Endodermal cell (in vitro differentiated cells): ENCODE data around the gene RMC1. TPM values are rescaled to one million over a fixed set of nuclear protein-coding genes. Genes with fewer than 3 reads are reported as not detected.
A peak's percentile ranks its signal among the peaks of the same experiment; 100 is the strongest.

Experiments
- DNase-seq: peaks from one replicate; pipeline ENCODE4 v3.0.0-alpha.2; 2017
- H3K27ac ChIP-seq: 2 replicates; pipeline ENCODE4 v1.5.1; 2013; ENCODE audit warnings: mild to moderate bottlenecking, low read depth, low read length, moderate library complexity
- H3K27me3 ChIP-seq: 2 replicates; pipeline ENCODE4 v1.6.1; 2013; ENCODE audit warnings: mild to moderate bottlenecking, low read length, moderate library complexity; ENCODE audit not compliant: insufficient read depth, control insufficient read depth, poor library complexity, severe bottlenecking
- H3K36me3 ChIP-seq: 2 replicates; pipeline ENCODE4 v1.7.0; 2013; ENCODE audit warnings: mild to moderate bottlenecking, low read length, moderate library complexity; ENCODE audit not compliant: control insufficient read depth, insufficient read depth
- H3K4me1 ChIP-seq: one replicate; pipeline ENCODE4 v1.7.0; 2013; ENCODE audit warnings: low read length; ENCODE audit not compliant: control insufficient read depth, insufficient read depth
- H3K4me3 ChIP-seq: 2 replicates; pipeline ENCODE4 v1.5.1; 2013; ENCODE audit warnings: mild to moderate bottlenecking, low read length, moderate library complexity
- H3K9ac ChIP-seq: 2 replicates; pipeline ENCODE4 v1.6.1; 2013; ENCODE audit warnings: mild to moderate bottlenecking, low read length, moderate library complexity; ENCODE audit not compliant: poor library complexity, severe bottlenecking; ENCODE audit errors: extremely low read depth
- H3K9me3 ChIP-seq: 2 replicates; pipeline ENCODE4 v1.6.1; 2013; ENCODE audit warnings: mild to moderate bottlenecking, low read length, moderate library complexity; ENCODE audit not compliant: control insufficient read depth
- H3K27ac Mint-ChIP-seq: 2 replicates; pipeline ENCODE4 v1.8.0; 2020; ENCODE audit warnings: mixed read lengths
- H3K27me3 Mint-ChIP-seq: 2 replicates; pipeline ENCODE4 v1.8.0; 2021; ENCODE audit warnings: mild to moderate bottlenecking, mixed read lengths; ENCODE audit not compliant: insufficient read depth
- H3K36me3 Mint-ChIP-seq: 2 replicates; pipeline ENCODE4 v1.8.0; 2020; ENCODE audit warnings: low read depth, mixed read lengths
- H3K4me1 Mint-ChIP-seq: 2 replicates; pipeline ENCODE4 v1.8.0; 2020; ENCODE audit warnings: mixed read lengths
- H3K4me3 Mint-ChIP-seq: 2 replicates; pipeline ENCODE4 v1.8.0; 2020; ENCODE audit warnings: mild to moderate bottlenecking, moderate library complexity, mixed read lengths
- H3K9me3 Mint-ChIP-seq: 2 replicates; pipeline ENCODE4 v1.8.0; 2020; ENCODE audit warnings: mild to moderate bottlenecking, mixed read lengths
- CTCF ChIP-seq: fragments of 200-600 bp; sonication (generic); conservative IDR thresholded peaks from 2 replicates; pipeline ENCODE4 v1.5.0; 2021; ENCODE audit warnings: antibody characterized with exemption, mild to moderate bottlenecking
- WGBS, 2 experiments: methylation state at CpG; one replicate each; pipeline versions ENCODE4 v1.1.5 to v1.1.7; 2013; ENCODE audit warnings: missing lambda C conversion rate in 2 of 2, mixed read lengths in 1 of 2; ENCODE audit not compliant: insufficient coverage in 1 of 2, insufficient read length in 1 of 2; 5-methylcytosine and 5-hydroxymethylcytosine counted together
- total RNA-seq, 2 donors: library from RNA; stranded (reverse); fragmentation: NEBNext Ultra II Directional in 1 of 2; extraction: Animal tissue kit (Norgen Biotek cat#: 25700) in 1 of 2; gene quantifications; 2 replicates in 1 of 2; 3 replicates in 1 of 2; pipeline ENCODE4 v1.2.1, GENCODE V29; 2021

RMC1 gene
- total RNA-seq, 2 donors from 2014 or later = 18.3 to 19.1 TPM

GRCh38 chr18:23501626-23502025, 1.7 kb upstream of the RMC1 start:
- Histone ChIP-seq H3K4me3 (no peak overlapping the region), H3K36me3 (no peaks in the 10 kb centered on the region), H3K27me3 (peaks cover 16% of the 10 kb centered on the region), H3K9ac (no peak overlapping the region), H3K4me1 (no peaks in the 10 kb centered on the region), H3K27ac (no peak overlapping the region), H3K9me3 (no peaks in the 10 kb centered on the region)
- Mint-ChIP-seq H3K27me3 (peaks cover 30% of the 10 kb centered on the region), H3K4me1 (peaks cover 14% of the 10 kb centered on the region), H3K4me3 (no peak overlapping the region), H3K27ac (no peak overlapping the region), H3K36me3 (peaks cover 7% of the 10 kb centered on the region), H3K9me3 (no peaks in the 10 kb centered on the region)
- DNase-seq = no peak
- 92 to 100% methylated on average over 1 to 6 of the region's 6 CpGs for WGBS, 2 experiments
- TF ChIP-seq CTCF = no peak

GRCh38 chr18:23502516-23503037, 734 bp upstream of the RMC1 start:
- DNase-seq = no peak
- Histone ChIP-seq H3K36me3 (no peaks in the 10 kb centered on the region), H3K27me3 (peaks cover 16% of the 10 kb centered on the region), H3K27ac (peak overlapping the region; percentile 82), H3K9ac (peak overlapping the region; percentile 71), H3K9me3 (no peaks in the 10 kb centered on the region), H3K4me1 (no peaks in the 10 kb centered on the region), H3K4me3 (peak overlapping the region; percentile 82)
- TF ChIP-seq CTCF = no peak
- Mint-ChIP-seq H3K27ac (no peak overlapping the region), H3K4me1 (peaks cover 14% of the 10 kb centered on the region), H3K4me3 (peak overlapping the region; percentile 76), H3K27me3 (peaks cover 30% of the 10 kb centered on the region), H3K36me3 (peaks cover 10% of the 10 kb centered on the region), H3K9me3 (no peaks in the 10 kb centered on the region)
- 27 to 34% methylated on average over 3 to 6 of the region's 6 CpGs for WGBS, 2 experiments

- H3K27ac Mint-ChIP-seq = peak overlapping the region; percentile 63
- Histone ChIP-seq H3K36me3 (peaks cover 4% of the 10 kb centered on the region), H3K9me3 (no peaks in the 10 kb centered on the region), H3K4me1 (no peaks in the 10 kb centered on the region), H3K4me3 (peak overlapping the region; percentile 82), H3K27ac (no peak overlapping the region), H3K27me3 (peaks cover 16% of the 10 kb centered on the region), H3K9ac (peak overlapping the region; percentile 71)
- no peaks in the 10 kb centered on the region for H3K9me3 Mint-ChIP-seq
- H3K36me3 Mint-ChIP-seq = peaks cover 14% of the 10 kb centered on the region
- H3K27me3 Mint-ChIP-seq = peaks cover 30% of the 10 kb centered on the region
- no peak for DNase-seq
- TF ChIP-seq CTCF = no peak
- WGBS, 2 experiments = 11 to 12% methylated on average over 18 to 21 of the region's 21 CpGs
- H3K4me1 Mint-ChIP-seq = peaks cover 24% of the 10 kb centered on the region
- peak overlapping the region; percentile 76 for H3K4me3 Mint-ChIP-seq
Measured at GRCh38 chr18:23503963-23504344, 643 bp downstream of the RMC1 start.
